GM12878 (cell line): ENCODE results near the gene SPINDOC. TPM values are rescaled to one million over a fixed set of nuclear protein-coding genes. Genes with fewer than 3 reads are reported as not detected.

Experiments
- BRCA1 ChIP-seq: IDR thresholded peaks from 2 replicates; pipeline ENCODE4 v1.6.1; 2011; ENCODE audit warnings: low read depth, low read length, improper control_type of control experiment
- CUX1 ChIP-seq: IDR thresholded peaks from 2 replicates; pipeline ENCODE4 v1.6.1; 2012; ENCODE audit warnings: improper control_type of control experiment, low read depth, low read length; ENCODE audit not compliant: insufficient replicate concordance
- NR2C1 ChIP-seq: fragments of 450-650 bp; IDR thresholded peaks from 2 replicates; pipeline ENCODE4 v1.6.1; 2017; ENCODE audit warnings: antibody characterized with exemption, mild to moderate bottlenecking, moderate library complexity
- RB1 ChIP-seq: fragments of 450-650 bp; formaldehyde crosslinking; IDR thresholded peaks from 2 replicates; pipeline ENCODE4 v1.6.1; 2017; ENCODE audit warnings: mild to moderate bottlenecking, borderline replicate concordance
- ZNF592 ChIP-seq: fragments of 450-650 bp; IDR thresholded peaks from 2 replicates; pipeline ENCODE4 v1.6.1; 2017; ENCODE audit warnings: mild to moderate bottlenecking, moderate library complexity
- polyA plus RNA-seq, 11 experiments: library from polyadenylated mRNA; depleted of rRNA in 4 of 11; unstranded in 6 of 11; stranded (reverse) in 5 of 11; fragments of >200 nt; fragmentation: Nextera tagmentation in 4 of 11; fragmentation: Illumina TruSeq in 1 of 11; extraction: Ambion mirVana in 4 of 11; extraction: Trizol in 1 of 11; gene quantifications; 1 replicate in 1 of 11; 2 replicates in 10 of 11; pipeline versions ENCODE4 v1.2.1 to v1.2.3, GENCODE V29; 2011 to 2016; ENCODE audit warnings: inconsistent platforms in 2 of 11, missing spikeins in 2 of 11, low read depth in 1 of 11
- total RNA-seq, 4 experiments: library from RNA; depleted of rRNA in 3 of 4; stranded (reverse); fragments of >200 nt in 3 of 4; fragmentation: Illumina TruSeq in 1 of 4; extraction: Trizol in 1 of 4; gene quantifications; 2 replicates each; pipeline versions ENCODE4 v1.2.1 to v1.2.3, GENCODE V29; 2013 to 2021

Gene SPINDOC
- total and polyA plus RNA-seq, 10 of the 15 experiments (the other 5 are each of a cell fraction or from before 2014, with no cell fraction given), result 0.88 to 38.2 (median 16.9) TPM

- TF ChIP-seq ZNF592 (no peak), NR2C1 (no peak), CUX1 (no peak), RB1 (no peak), BRCA1 (no peak)
- TF ChIP-seq, all 136 proteins: peak for 17
Observed at GRCh38 chr11:63839508-63840355, 26.5 kb downstream of the SPINDOC start (continued).
